Caco-2 (cell line): ENCODE results near the gene UGT1A8. TPM values are rescaled to one million over a fixed set of nuclear protein-coding genes. Genes with fewer than 3 reads are reported as not detected.

ENCODE experiments used
- BruUV-seq: library from RNA; stranded (reverse); fragments of 400-500 nt; replicated peaks from 2 replicates; lab custom pipeline; 2021; lab: Mats Ljungman, UMichigan
- CTCF ChIA-PET: fragments of 300-600 bp; sonication (Branson Sonifier 250); formaldehyde crosslinking; loops from one replicate; lab custom pipeline; 2022; ENCODE audit warnings: antibody characterized with exemption; lab: Charles Lee
- POLR2A ChIA-PET: fragments of 300-600 bp; sonication (Branson Sonifier 250); formaldehyde crosslinking; loops from one replicate; lab custom pipeline; 2022; ENCODE audit warnings: antibody characterized with exemption; lab: Charles Lee
- DNase-seq, 2 experiments: peaks; one replicate each; pipeline versions ENCODE4 v3.0.0 to v3.0.0-alpha.2; 2020 to 2022
- H3K27me3 ChIP-seq: replicated peaks from 2 replicates; pipeline ENCODE4 v1.6.0; 2011; ENCODE audit warnings: low read length; ENCODE audit not compliant: control insufficient read depth, insufficient read depth
- H3K36me3 ChIP-seq: 2 replicates; pipeline ENCODE4 v1.5.1; 2011; ENCODE audit warnings: low read length; ENCODE audit not compliant: control insufficient read depth, insufficient read depth
- H3K4me1 ChIP-seq: fragments of 250-450 bp; sonication (Bioruptor Pico); 2 replicates; pipeline ENCODE4 v1.5.1; 2020; ENCODE audit warnings: mild to moderate bottlenecking
- H3K4me3 ChIP-seq: 2 replicates; pipeline ENCODE4 v1.5.1; 2011; ENCODE audit warnings: low read depth, mild to moderate bottlenecking, control low read depth, low read length
- H3K9me3 ChIP-seq: fragments of 250-450 bp; sonication (Bioruptor Pico); 2 replicates; pipeline ENCODE4 v1.5.1; 2020; ENCODE audit warnings: mild to moderate bottlenecking, moderate library complexity
- H3K27ac Mint-ChIP-seq: one replicate; pipeline ENCODE4 v1.8.0; 2022; ENCODE audit warnings: mixed read lengths; ENCODE audit not compliant: unreplicated experiment
- H3K27me3 Mint-ChIP-seq: one replicate; pipeline ENCODE4 v1.8.0; 2022; ENCODE audit warnings: mixed read lengths; ENCODE audit not compliant: insufficient read depth, unreplicated experiment
- H3K36me3 Mint-ChIP-seq: one replicate; pipeline ENCODE4 v1.8.0; 2022; ENCODE audit warnings: mild to moderate bottlenecking, mixed read lengths; ENCODE audit not compliant: insufficient read depth, unreplicated experiment
- H3K4me1 Mint-ChIP-seq: one replicate; pipeline ENCODE4 v1.8.0; 2022; ENCODE audit warnings: low read depth, mixed read lengths; ENCODE audit not compliant: unreplicated experiment
- H3K4me3 Mint-ChIP-seq: one replicate; pipeline ENCODE4 v1.8.0; 2022; ENCODE audit warnings: mild to moderate bottlenecking, moderate library complexity, mixed read lengths; ENCODE audit not compliant: unreplicated experiment
- H3K9me3 Mint-ChIP-seq: one replicate; pipeline ENCODE4 v1.8.0; 2022; ENCODE audit warnings: mixed read lengths; ENCODE audit not compliant: unreplicated experiment
- intact Hi-C: fragments of 100-400 bp; cut with micrococcal nuclease; formaldehyde crosslinking; loops from one replicate; pipeline ENCODE4 v1.10.0; 2022; ENCODE audit not compliant: unreplicated experiment
- total RNA-seq: library from RNA; stranded (reverse); gene quantifications from 2 replicates; pipeline ENCODE4 v1.2.3, GENCODE V29; 2022
- TF ChIP-seq, protein P1 (sequence below), 2 experiments: fragments of 200-600 bp in 1 of 2; IDR thresholded peaks; 1 replicate in 1 of 2; 2 replicates in 1 of 2; pipeline versions ENCODE4 v1.5.1 to v1.8.0; 2011 to 2022; ENCODE audit warnings: antibody characterized with exemption in 1 of 2, control low read depth in 1 of 2, inconsistent platforms in 1 of 2, low read depth in 1 of 2, low read length in 1 of 2, mild to moderate bottlenecking in 1 of 2, moderate library complexity in 1 of 2; ENCODE audit not compliant: insufficient read depth in 1 of 2, severe bottlenecking in 1 of 2, unreplicated experiment in 1 of 2

UGT1A8 gene
- total RNA-seq, 1 experiment from 2014 or later = 0.50 TPM

DNA sequence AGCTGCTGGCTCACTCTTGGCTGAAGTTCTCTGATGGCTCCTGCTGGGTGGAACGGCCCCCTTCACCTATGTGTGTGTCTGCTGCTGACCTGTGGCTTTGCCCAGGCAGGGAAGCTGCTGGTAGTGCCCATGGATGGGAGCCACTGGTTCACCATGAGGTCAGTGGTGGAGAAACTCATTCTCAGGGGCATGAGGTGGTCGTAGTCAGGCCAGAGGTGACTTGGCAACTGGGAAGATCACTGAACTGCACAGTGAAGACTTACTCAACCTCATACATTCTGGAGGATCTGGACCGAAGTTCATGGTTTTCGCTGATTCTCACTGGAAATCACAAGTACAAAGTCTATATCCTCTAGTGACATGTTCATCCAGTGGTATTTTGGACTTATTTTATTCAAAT, 13.9 kb upstream of the UGT1A8 start:
- no peaks in the 10 kb centered on the region for H3K36me3 Mint-ChIP-seq
- intact Hi-C loops = no loop called here

DNA sequence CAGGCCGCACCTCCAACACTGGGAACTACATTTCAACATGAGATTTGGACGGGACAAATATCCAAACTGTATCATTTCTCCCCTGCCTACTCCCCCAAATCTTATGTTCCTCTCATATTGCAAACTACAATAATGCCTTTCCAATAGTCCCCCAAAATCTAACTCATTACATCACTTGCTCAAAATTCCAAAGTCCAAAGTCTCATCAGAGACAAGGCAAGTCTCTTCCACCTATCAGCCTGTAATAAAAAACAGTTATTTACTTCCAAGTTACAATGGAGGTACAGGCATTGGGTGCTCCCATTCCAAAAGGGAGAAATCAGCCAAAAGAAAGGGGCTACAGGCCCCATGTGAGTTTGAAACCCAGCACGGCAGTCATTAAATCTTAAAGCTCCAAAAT, 12.6 kb upstream of the UGT1A8 start:
- POLR2A ChIA-PET = no interaction called here
- no peak overlapping the region for H3K4me3 ChIP-seq
- CTCF ChIA-PET = no interaction called here
- no peaks in the 10 kb centered on the region for H3K4me1 ChIP-seq
- TF ChIP-seq, protein P1, sequence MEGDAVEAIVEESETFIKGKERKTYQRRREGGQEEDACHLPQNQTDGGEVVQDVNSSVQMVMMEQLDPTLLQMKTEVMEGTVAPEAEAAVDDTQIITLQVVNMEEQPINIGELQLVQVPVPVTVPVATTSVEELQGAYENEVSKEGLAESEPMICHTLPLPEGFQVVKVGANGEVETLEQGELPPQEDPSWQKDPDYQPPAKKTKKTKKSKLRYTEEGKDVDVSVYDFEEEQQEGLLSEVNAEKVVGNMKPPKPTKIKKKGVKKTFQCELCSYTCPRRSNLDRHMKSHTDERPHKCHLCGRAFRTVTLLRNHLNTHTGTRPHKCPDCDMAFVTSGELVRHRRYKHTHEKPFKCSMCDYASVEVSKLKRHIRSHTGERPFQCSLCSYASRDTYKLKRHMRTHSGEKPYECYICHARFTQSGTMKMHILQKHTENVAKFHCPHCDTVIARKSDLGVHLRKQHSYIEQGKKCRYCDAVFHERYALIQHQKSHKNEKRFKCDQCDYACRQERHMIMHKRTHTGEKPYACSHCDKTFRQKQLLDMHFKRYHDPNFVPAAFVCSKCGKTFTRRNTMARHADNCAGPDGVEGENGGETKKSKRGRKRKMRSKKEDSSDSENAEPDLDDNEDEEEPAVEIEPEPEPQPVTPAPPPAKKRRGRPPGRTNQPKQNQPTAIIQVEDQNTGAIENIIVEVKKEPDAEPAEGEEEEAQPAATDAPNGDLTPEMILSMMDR (IDR thresholded peaks at IDR 0.05; ENCODE audit: insufficient read depth in 1 of 2, low read depth in 1 of 2, low read length in 1 of 2, severe bottlenecking in 1 of 2, unreplicated experiment in 1 of 2) = no peak
- Mint-ChIP-seq H3K27ac (no peak overlapping the region), H3K36me3 (no peaks in the 10 kb centered on the region), H3K27me3 (no peaks in the 10 kb centered on the region), H3K9me3 (peaks cover 1% of the 10 kb centered on the region), H3K4me3 (no peak overlapping the region), H3K4me1 (no peaks in the 10 kb centered on the region)
- BruUV-seq = no TSS peak
- no peak for DNase-seq
- no peaks in the 10 kb centered on the region for H3K27me3 ChIP-seq
- intact Hi-C loops = no loop called here
- no peaks in the 10 kb centered on the region for H3K9me3 ChIP-seq
- H3K36me3 ChIP-seq = no peaks in the 10 kb centered on the region

More for the DNA sequence above, 13.9 kb upstream of the UGT1A8 start:
- no peaks in the 10 kb centered on the region for H3K4me1 Mint-ChIP-seq
- no peak for DNase-seq
- H3K4me3 Mint-ChIP-seq = no peak overlapping the region
- no peaks in the 10 kb centered on the region for H3K27me3 Mint-ChIP-seq
- no peak overlapping the region for H3K4me3 ChIP-seq
- BruUV-seq = no TSS peak
- CTCF ChIA-PET = no interaction called here
- H3K27ac Mint-ChIP-seq = no peak overlapping the region
- TF ChIP-seq, protein P1 (IDR thresholded peaks at IDR 0.05; ENCODE audit: insufficient read depth in 1 of 2, low read depth in 1 of 2, low read length in 1 of 2, severe bottlenecking in 1 of 2, unreplicated experiment in 1 of 2) = no peak
- H3K36me3 ChIP-seq = no peaks in the 10 kb centered on the region
- POLR2A ChIA-PET = no interaction called here
- no peaks in the 10 kb centered on the region for H3K4me1 ChIP-seq
- H3K27me3 ChIP-seq = no peaks in the 10 kb centered on the region
- H3K9me3 Mint-ChIP-seq = no peaks in the 10 kb centered on the region
- H3K9me3 ChIP-seq = no peaks in the 10 kb centered on the region

DNA sequence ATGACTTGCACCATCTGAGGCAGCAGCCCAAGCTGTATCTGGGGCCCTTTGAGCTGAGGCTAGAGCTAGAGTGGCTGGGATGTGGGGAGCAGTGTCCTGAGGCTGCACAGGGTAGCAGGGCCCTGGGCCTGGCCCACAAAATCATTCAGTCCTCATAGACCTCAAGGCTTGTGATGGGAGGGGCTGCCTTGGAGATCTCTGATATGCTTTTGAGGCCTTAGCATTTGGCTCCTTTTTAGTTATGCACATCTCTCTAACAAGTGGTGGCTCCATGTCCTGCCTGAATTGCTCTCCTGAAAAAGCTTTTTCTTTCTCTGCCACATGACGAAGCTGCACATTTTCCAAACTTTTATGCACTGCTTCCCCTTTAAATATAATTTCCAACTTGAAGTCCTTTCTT, 11.8 kb upstream of the UGT1A8 start:
- TF ChIP-seq, protein P1 (IDR thresholded peaks at IDR 0.05; ENCODE audit: insufficient read depth in 1 of 2, low read depth in 1 of 2, low read length in 1 of 2, severe bottlenecking in 1 of 2, unreplicated experiment in 1 of 2) = no peak
- Mint-ChIP-seq H3K9me3 (peaks cover 10% of the 10 kb centered on the region), H3K27ac (no peak overlapping the region), H3K36me3 (no peaks in the 10 kb centered on the region), H3K4me3 (no peak overlapping the region), H3K4me1 (no peaks in the 10 kb centered on the region), H3K27me3 (no peaks in the 10 kb centered on the region)
- BruUV-seq = no TSS peak
- Histone ChIP-seq H3K4me3 (no peak overlapping the region), H3K27me3 (no peaks in the 10 kb centered on the region), H3K4me1 (no peaks in the 10 kb centered on the region), H3K36me3 (no peaks in the 10 kb centered on the region), H3K9me3 (no peaks in the 10 kb centered on the region)
- POLR2A ChIA-PET = no interaction called here
- CTCF ChIA-PET = no interaction called here
- DNase-seq = no peak
- intact Hi-C loops = no loop called here
